HepG2 (cell line): ENCODE data around the gene ING5. TPM values are rescaled to one million over a fixed set of nuclear protein-coding genes. Genes with fewer than 3 reads are reported as not detected.

Experiments used
- BRCA1 ChIP-seq: sonication (generic); formaldehyde crosslinking; IDR thresholded peaks from 2 replicates; pipeline ENCODE4 v1.4.0; 2020; ENCODE audit warnings: missing genetic modification reagents
- CBX2 ChIP-seq, 2 experiments: fragments of 200-600 bp in 1 of 2; sonication (generic); formaldehyde crosslinking in 1 of 2; IDR thresholded peaks; 2 replicates each; pipeline versions ENCODE4 v1.7.0 to v1.8.1; 2018 to 2022; ENCODE audit warnings: low read depth in 2 of 2, low read length in 1 of 2, mild to moderate bottlenecking in 1 of 2, missing genetic modification reagents in 1 of 2
- ELF1 ChIP-seq: sonication (generic); formaldehyde crosslinking; IDR thresholded peaks from 2 replicates; pipeline ENCODE4 v1.4.0; 2020; ENCODE audit warnings: missing genetic modification reagents
- ETV6 ChIP-seq: sonication (generic); formaldehyde crosslinking; conservative IDR thresholded peaks from 2 replicates; pipeline ENCODE4 v1.4.0; 2020; ENCODE audit warnings: missing genetic modification reagents
- GLMP ChIP-seq: sonication (generic); formaldehyde crosslinking; IDR thresholded peaks from 2 replicates; pipeline ENCODE4 v1.9.0; 2021; ENCODE audit warnings: missing genetic modification reagents, mild to moderate bottlenecking, borderline replicate concordance
- KLF11 ChIP-seq: IDR thresholded peaks from 2 replicates; pipeline ENCODE4 v1.6.1; 2016; ENCODE audit warnings: missing compliant biosample characterization
- NFKB2 ChIP-seq: sonication (generic); formaldehyde crosslinking; IDR thresholded peaks from 2 replicates; pipeline ENCODE4 v1.4.0; 2020; ENCODE audit warnings: missing genetic modification reagents, borderline replicate concordance
- SAP130 ChIP-seq: IDR thresholded peaks from 2 replicates; pipeline ENCODE4 v1.6.1; 2016; ENCODE audit warnings: low read depth
- SIN3A ChIP-seq: IDR thresholded peaks from 2 replicates; pipeline ENCODE4 v1.6.1; 2011; ENCODE audit warnings: low read depth, mild to moderate bottlenecking, control low read depth, low read length, borderline replicate concordance
- SIX1 ChIP-seq: sonication (generic); formaldehyde crosslinking; IDR thresholded peaks from 2 replicates; pipeline ENCODE4 v1.4.0; 2020; ENCODE audit warnings: missing genetic modification reagents, borderline replicate concordance
- TEAD3 ChIP-seq: optimal IDR thresholded peaks from 2 replicates; pipeline ENCODE3; 2016; ENCODE audit warnings: borderline replicate concordance
- TERF1 ChIP-seq: sonication (generic); formaldehyde crosslinking; IDR thresholded peaks from 2 replicates; pipeline ENCODE4 v1.8.0; 2022; ENCODE audit warnings: mild to moderate bottlenecking, missing genetic modification reagents, moderate library complexity
- THAP7 ChIP-seq: sonication (generic); formaldehyde crosslinking; IDR thresholded peaks from 2 replicates; pipeline ENCODE4 v1.8.1; 2023; ENCODE audit warnings: mild to moderate bottlenecking, missing genetic modification reagents
- THYN1 ChIP-seq: sonication (generic); formaldehyde crosslinking; IDR thresholded peaks from 2 replicates; pipeline ENCODE4 v1.8.1; 2023; ENCODE audit warnings: low read depth, mild to moderate bottlenecking, moderate library complexity, missing genetic modification reagents, borderline replicate concordance
- ZNF235 ChIP-seq: sonication (generic); formaldehyde crosslinking; IDR thresholded peaks from 2 replicates; pipeline ENCODE4 v1.8.1; 2023; ENCODE audit warnings: mild to moderate bottlenecking, missing genetic modification reagents, borderline replicate concordance
- ZNF333 ChIP-seq: sonication (generic); formaldehyde crosslinking; IDR thresholded peaks from 2 replicates; pipeline ENCODE4 v1.4.0; 2020; ENCODE audit warnings: mild to moderate bottlenecking, missing genetic modification reagents, borderline replicate concordance
- ZNF468 ChIP-seq: sonication (generic); formaldehyde crosslinking; IDR thresholded peaks from 2 replicates; pipeline ENCODE4 v1.8.0; 2022; ENCODE audit warnings: mild to moderate bottlenecking, moderate library complexity, missing genetic modification reagents
- ZNF652 ChIP-seq: IDR thresholded peaks from 2 replicates; pipeline ENCODE4 v1.6.1; 2016; ENCODE audit warnings: low read depth, borderline replicate concordance
- ZNF678 ChIP-seq: sonication (generic); formaldehyde crosslinking; IDR thresholded peaks from 2 replicates; pipeline ENCODE4 v1.4.0; 2020; ENCODE audit warnings: mild to moderate bottlenecking, missing genetic modification reagents
- ZNF7 ChIP-seq: IDR thresholded peaks from 2 replicates; pipeline ENCODE4 v1.6.1; 2016; ENCODE audit warnings: missing biosample characterization, missing genetic modification reagents
- ZNF790 ChIP-seq: sonication (generic); formaldehyde crosslinking; IDR thresholded peaks from 2 replicates; pipeline ENCODE4 v1.8.0; 2022; ENCODE audit warnings: missing genetic modification reagents, mild to moderate bottlenecking, borderline replicate concordance
- ZNF879 ChIP-seq: sonication (generic); formaldehyde crosslinking; IDR thresholded peaks from 2 replicates; pipeline ENCODE4 v1.8.1; 2023; ENCODE audit warnings: missing genetic modification reagents
- polyA plus RNA-seq, 8 experiments: library from polyadenylated mRNA; depleted of rRNA in 3 of 8; stranded (reverse) in 7 of 8; unstranded in 1 of 8; fragments of >200 nt; fragmentation: Illumina TruSeq in 4 of 8; extraction: Trizol in 4 of 8; gene quantifications; 2 replicates each; pipeline versions ENCODE4 v1.2.1 to v1.2.3, GENCODE V29; 2011 to 2016; ENCODE audit warnings: low read depth in 4 of 8, missing spikeins in 1 of 8, mixed read lengths in 1 of 8; ENCODE audit not compliant: insufficient read depth in 1 of 8
- total RNA-seq, 5 experiments: library from RNA; depleted of rRNA; stranded (reverse); fragments of >200 nt; fragmentation: Illumina TruSeq; extraction: Trizol; gene quantifications; 2 replicates each; pipeline ENCODE4 v1.2.3, GENCODE V29; 2016; ENCODE audit warnings: low read depth in 1 of 5
- TF ChIP-seq, protein P1 (sequence below): sonication (generic); formaldehyde crosslinking; IDR thresholded peaks from 2 replicates; pipeline ENCODE4 v1.4.0; 2020; ENCODE audit warnings: mild to moderate bottlenecking, missing genetic modification reagents
- TF ChIP-seq, protein P2 (sequence below): sonication (generic); formaldehyde crosslinking; IDR thresholded peaks from 2 replicates; pipeline ENCODE4 v1.4.0; 2020; ENCODE audit warnings: missing genetic modification reagents

Gene ING5
- total and polyA plus RNA-seq, 2 of the 13 experiments (the other 11 are each of a cell fraction or from before 2014, with no cell fraction given) = 61.9 to 71.9 TPM

- TF ChIP-seq CBX2 (IDR thresholded peaks at IDR 0.05; ENCODE audit: low read depth, low read length) (no peak), CBX2 (CRISPR knock-in tag; IDR thresholded peaks at IDR 0.05; ENCODE audit: low read depth) (no peak), ZNF790 (peak; percentile 91; the same call in 1 of the 2 replicates), TERF1 (CRISPR knock-in tag) (peak; percentile 94), ZNF678 (CRISPR knock-in tag) (peak; percentile 85; the same call in 1 of the 2 replicates), ETV6 (CRISPR knock-in tag) (peak; percentile 68; the same call in 1 of the 2 replicates), SIN3A (peak; percentile 51; the same call in 1 of the 2 replicates), ELF1 (CRISPR knock-in tag) (no peak), ZNF235 (CRISPR knock-in tag) (peak; percentile 63), BRCA1 (CRISPR knock-in tag) (0 out of 2 replicates have a peak, but pooled peaks have one; percentile 18), GLMP (no peak), ZNF7 (no peak), ZNF652 (CRISPR knock-in tag) (no peak), ZNF468 (CRISPR knock-in tag) (peak; percentile 98), NFKB2 (CRISPR knock-in tag) (peak; percentile 89; the same call in 1 of the 2 replicates), ZNF879 (CRISPR knock-in tag) (0 out of 2 replicates have a peak, but pooled peaks have one; percentile 83), SIX1 (CRISPR knock-in tag) (no peak), KLF11 (CRISPR knock-in tag) (no peak), THAP7 (CRISPR knock-in tag) (peak; percentile 64; the same call in 1 of the 2 replicates), TEAD3 (CRISPR knock-in tag) (no peak), ZNF333 (peak; percentile 14; the same call in 1 of the 2 replicates), SAP130 (CRISPR knock-in tag) (peak; percentile 38; the same call in 1 of the 2 replicates), THYN1 (CRISPR knock-in tag) (no peak)
- TF ChIP-seq, protein P1, sequence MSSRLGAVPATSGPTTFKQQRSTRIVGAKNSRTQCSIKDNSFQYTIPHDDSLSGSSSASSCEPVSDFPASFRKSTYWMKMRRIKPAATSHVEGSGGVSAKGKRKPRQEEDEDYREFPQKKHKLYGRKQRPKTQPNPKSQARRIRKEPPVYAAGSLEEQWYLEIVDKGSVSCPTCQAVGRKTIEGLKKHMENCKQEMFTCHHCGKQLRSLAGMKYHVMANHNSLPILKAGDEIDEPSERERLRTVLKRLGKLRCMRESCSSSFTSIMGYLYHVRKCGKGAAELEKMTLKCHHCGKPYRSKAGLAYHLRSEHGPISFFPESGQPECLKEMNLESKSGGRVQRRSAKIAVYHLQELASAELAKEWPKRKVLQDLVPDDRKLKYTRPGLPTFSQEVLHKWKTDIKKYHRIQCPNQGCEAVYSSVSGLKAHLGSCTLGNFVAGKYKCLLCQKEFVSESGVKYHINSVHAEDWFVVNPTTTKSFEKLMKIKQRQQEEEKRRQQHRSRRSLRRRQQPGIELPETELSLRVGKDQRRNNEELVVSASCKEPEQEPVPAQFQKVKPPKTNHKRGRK (CRISPR knock-in tag) = no peak
- TF ChIP-seq, protein P2, sequence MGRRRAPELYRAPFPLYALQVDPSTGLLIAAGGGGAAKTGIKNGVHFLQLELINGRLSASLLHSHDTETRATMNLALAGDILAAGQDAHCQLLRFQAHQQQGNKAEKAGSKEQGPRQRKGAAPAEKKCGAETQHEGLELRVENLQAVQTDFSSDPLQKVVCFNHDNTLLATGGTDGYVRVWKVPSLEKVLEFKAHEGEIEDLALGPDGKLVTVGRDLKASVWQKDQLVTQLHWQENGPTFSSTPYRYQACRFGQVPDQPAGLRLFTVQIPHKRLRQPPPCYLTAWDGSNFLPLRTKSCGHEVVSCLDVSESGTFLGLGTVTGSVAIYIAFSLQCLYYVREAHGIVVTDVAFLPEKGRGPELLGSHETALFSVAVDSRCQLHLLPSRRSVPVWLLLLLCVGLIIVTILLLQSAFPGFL = peak; percentile 79; the same call in 1 of the 2 replicates
Observed at GRCh38 chr2:241734467-241735208, 32.8 kb downstream of the ING5 start, which contains the start of gene D2HGDH (continued).
